GM23338 (cell line): ENCODE measurements around the gene RAMP1. TPM values are rescaled to one million over a fixed set of nuclear protein-coding genes. Genes with fewer than 3 reads are reported as not detected.

Source experiments
- ATAC-seq: fragments of 200-7000 bp; cut with Tn5 transposase; 3 replicates; pipeline ENCODE4 v1.9.1; 2020
- DNase-seq: peaks from one replicate; pipeline ENCODE4 v3.0.0-alpha.2; 2015; ENCODE audit warnings: low spot score
- H2AFZ ChIP-seq: fragments of 200-600 bp; sonication (generic); 2 replicates; pipeline ENCODE4 v1.8.0; 2016; ENCODE audit warnings: antibody characterized with exemption, mild to moderate bottlenecking, moderate library complexity
- H3F3A ChIP-seq: fragments of 200-600 bp; sonication (generic); replicated peaks from 2 replicates; pipeline ENCODE4 v1.8.0; 2017; ENCODE audit warnings: antibody characterized with exemption, mixed run types, low read depth
- H3K27ac ChIP-seq: fragments of 200-600 bp; sonication (generic); 2 replicates; pipeline ENCODE4 v1.6.1; 2016; ENCODE audit warnings: low read depth
- H3K27me3 ChIP-seq: fragments of 200-600 bp; sonication (generic); 2 replicates; pipeline ENCODE4 v1.8.0; 2016; ENCODE audit warnings: mild to moderate bottlenecking, mixed run types, moderate library complexity; ENCODE audit not compliant: insufficient read depth
- H3K36me3 ChIP-seq: fragments of 200-600 bp; sonication (generic); 2 replicates; pipeline ENCODE4 v1.8.0; 2016; ENCODE audit warnings: mild to moderate bottlenecking; ENCODE audit not compliant: insufficient read depth
- H3K4me1 ChIP-seq: fragments of 200-600 bp; sonication (generic); 2 replicates; pipeline ENCODE4 v1.8.0; 2016; ENCODE audit warnings: mild to moderate bottlenecking, moderate library complexity; ENCODE audit not compliant: insufficient read depth
- H3K4me2 ChIP-seq: fragments of 200-600 bp; sonication (generic); 2 replicates; pipeline ENCODE4 v1.7.1; 2017; ENCODE audit warnings: mixed run types
- H3K4me3 ChIP-seq: fragments of 200-600 bp; sonication (generic); 2 replicates; pipeline ENCODE4 v1.6.1; 2016; ENCODE audit warnings: mixed run types
- H3K79me2 ChIP-seq: fragments of 200-600 bp; sonication (generic); replicated peaks from 2 replicates; pipeline ENCODE4 v1.8.0; 2017; ENCODE audit warnings: mild to moderate bottlenecking; ENCODE audit not compliant: insufficient read depth
- H3K9me2 ChIP-seq: fragments of 200-600 bp; sonication (generic); 2 replicates; pipeline ENCODE4 v1.8.0; 2017; ENCODE audit not compliant: insufficient read depth
- H4K20me1 ChIP-seq: fragments of 200-600 bp; sonication (generic); replicated peaks from 2 replicates; pipeline ENCODE4 v1.8.0; 2017; ENCODE audit warnings: mild to moderate bottlenecking; ENCODE audit not compliant: insufficient read depth
- H3K27ac Mint-ChIP-seq: 2 replicates; pipeline ENCODE4 v1.8.0; 2020; ENCODE audit warnings: inconsistent platforms, mild to moderate bottlenecking, moderate library complexity, mixed read lengths
- H3K27me3 Mint-ChIP-seq: 3 replicates; pipeline ENCODE4 v1.8.0; 2022; ENCODE audit warnings: low read depth, mild to moderate bottlenecking, moderate library complexity, mixed read lengths, inconsistent platforms; ENCODE audit not compliant: insufficient read depth, poor library complexity
- H3K36me3 Mint-ChIP-seq: 3 replicates; pipeline ENCODE4 v1.8.0; 2021; ENCODE audit warnings: low read depth, mild to moderate bottlenecking, inconsistent platforms, moderate library complexity, mixed read lengths
- H3K4me1 Mint-ChIP-seq: 3 replicates; pipeline ENCODE4 v1.8.0; 2020; ENCODE audit warnings: mild to moderate bottlenecking, inconsistent platforms, mixed read lengths
- H3K4me3 Mint-ChIP-seq: 3 replicates; pipeline ENCODE4 v1.8.0; 2021; ENCODE audit warnings: moderate library complexity, mild to moderate bottlenecking, inconsistent platforms, mixed read lengths
- H3K9me3 Mint-ChIP-seq: 3 replicates; pipeline ENCODE4 v1.8.0; 2020; ENCODE audit warnings: moderate library complexity, mild to moderate bottlenecking, inconsistent platforms, mixed read lengths
- CREB1 ChIP-seq: fragments of 250-450 bp; sonication (Bioruptor Pico); IDR thresholded peaks from 2 replicates; pipeline ENCODE4 v1.5.0; 2020; ENCODE audit warnings: low read depth, mild to moderate bottlenecking, moderate library complexity
- CTCF ChIP-seq, 2 experiments: fragments of 200-600 bp in 1 of 2; sonication (generic) in 1 of 2; conservative IDR thresholded peaks; 2 replicates each; pipeline versions ENCODE4 v1.5.1 to v1.6.1; 2016 to 2017; ENCODE audit warnings: antibody characterized with exemption in 2 of 2, low read depth in 2 of 2, mild to moderate bottlenecking in 2 of 2, moderate library complexity in 1 of 2
- ETS1 ChIP-seq: IDR thresholded peaks from 2 replicates; pipeline ENCODE4 v1.6.1; 2016; ENCODE audit warnings: antibody characterized with exemption
- EZH2 ChIP-seq: fragments of 200-600 bp; sonication (generic); IDR thresholded peaks from one replicate; pipeline ENCODE4 v1.8.0; 2017; ENCODE audit warnings: antibody characterized with exemption, mild to moderate bottlenecking, low read depth; ENCODE audit not compliant: unreplicated experiment
- EZH2phosphoT487 ChIP-seq: fragments of 200-600 bp; sonication (generic); IDR thresholded peaks from one replicate; pipeline ENCODE4 v1.8.1; 2018; ENCODE audit warnings: antibody characterized with exemption; ENCODE audit not compliant: unreplicated experiment
- JUNB ChIP-seq: IDR thresholded peaks from one replicate; pipeline ENCODE4 v1.6.1; 2016; ENCODE audit warnings: antibody characterized with exemption; ENCODE audit not compliant: unreplicated experiment
- NANOG ChIP-seq: IDR thresholded peaks from 2 replicates; pipeline ENCODE4 v1.6.1; 2016; ENCODE audit warnings: antibody characterized with exemption, borderline replicate concordance
- POLR2AphosphoS5 ChIP-seq: IDR thresholded peaks from 2 replicates; pipeline ENCODE4 v1.6.1; 2016; ENCODE audit warnings: antibody characterized with exemption, low read depth
- ZNF114 ChIP-seq: fragments of 250-450 bp; sonication (Bioruptor Pico); IDR thresholded peaks from 2 replicates; pipeline ENCODE4 v1.5.0; 2020; ENCODE audit warnings: mild to moderate bottlenecking, moderate library complexity
- ZNF331 ChIP-seq: fragments of 250-450 bp; sonication (Bioruptor Pico); IDR thresholded peaks from 2 replicates; pipeline ENCODE4 v1.5.0; 2020; ENCODE audit warnings: low read depth, mild to moderate bottlenecking, moderate library complexity
- ZNF462 ChIP-seq: fragments of 250-450 bp; sonication (Bioruptor Pico); IDR thresholded peaks from 2 replicates; pipeline ENCODE4 v1.5.0; 2020; ENCODE audit warnings: mild to moderate bottlenecking, moderate library complexity
- polyA plus RNA-seq: library from polyadenylated mRNA; unstranded; fragments of >200 nt; fragmentation: Nextera tagmentation; extraction: Ambion mirVana; gene quantifications from 2 replicates; pipeline ENCODE4 v1.2.1, GENCODE V29; 2016
- total RNA-seq: library from RNA; depleted of rRNA; stranded (reverse); fragments of >200 nt; shearing (Covaris generic); gene quantifications from 2 replicates; pipeline ENCODE4 v1.2.3, GENCODE V29; 2014

The RAMP1 gene
- total and polyA plus RNA-seq, 2 experiments from 2014 or later, result 1.7 to 3.3 TPM

- no peak for TF ChIP-seq ZNF462
Measured at GRCh38 chr2:237866101-237866621, 6.7 kb downstream of the RAMP1 start (continued).

GRCh38 chr2:237867465-237867864 is 8.0 kb downstream of the RAMP1 start:
- Histone ChIP-seq H3K27me3 (no peaks in the 10 kb centered on the region), H4K20me1 (no peaks in the 10 kb centered on the region), H3K36me3 (no peaks in the 10 kb centered on the region), H3K9me2 (no peaks in the 10 kb centered on the region), H3K4me1 (no peaks in the 10 kb centered on the region), H2AFZ (no peak overlapping the region), H3K4me3 (no peak overlapping the region), H3K4me2 (no peak overlapping the region), H3K27ac (no peak overlapping the region), H3F3A (no peaks in the 10 kb centered on the region), H3K79me2 (no peaks in the 10 kb centered on the region)
- H3K4me1 Mint-ChIP-seq, result peaks cover 17% of the 10 kb centered on the region; the same call in 2 of the 3 replicates
- H3K9me3 Mint-ChIP-seq, result no peaks in the 10 kb centered on the region; the same call in 2 of the 3 replicates
- no peak overlapping the region for H3K27ac Mint-ChIP-seq
- ATAC-seq, result no peak
- H3K36me3 Mint-ChIP-seq, result no peaks in the 10 kb centered on the region; the same call in 2 of the 3 replicates
- no peak overlapping the region for H3K4me3 Mint-ChIP-seq
- H3K27me3 Mint-ChIP-seq, result peaks cover 11% of the 10 kb centered on the region
- DNase-seq, result no peak
- TF ChIP-seq JUNB (no peak), ETS1 (no peak), EZH2phosphoT487 (no peak), EZH2 (no peak), POLR2AphosphoS5 (no peak), NANOG (no peak), CTCF (conservative IDR thresholded peaks at IDR 0.05; ENCODE audit: low read depth in 2 of 2) (no peak), CREB1 (no peak), ZNF331 (CRISPR knock-in tag) (no peak), ZNF114 (CRISPR knock-in tag) (no peak)
